A549 (cell line): ENCODE measurements around the gene MAMLD1.

Source experiments
- BCL3 ChIP-seq: fragments of >200 bp; sonication (Bioruptor Twin); formaldehyde crosslinking; IDR thresholded peaks from 3 replicates; pipeline ENCODE4 v1.6.1; 2016
- BHLHE40 ChIP-seq: IDR thresholded peaks from 2 replicates; pipeline ENCODE4 v1.6.1; 2012; ENCODE audit warnings: low read depth, low read length, inconsistent platforms
- CTCF ChIP-seq: fragments of >200 bp; sonication (Bioruptor Twin); formaldehyde crosslinking; IDR thresholded peaks from 3 replicates; pipeline ENCODE4 v1.5.1; 2016
- EHMT2 ChIP-seq: fragments of 200-600 bp; sonication (generic); IDR thresholded peaks from 2 replicates; pipeline ENCODE4 v1.6.1; 2016; ENCODE audit warnings: antibody characterized with exemption, low read depth, mild to moderate bottlenecking, moderate library complexity
- EP300 ChIP-seq, 2 experiments: fragments of >200 bp; sonication (Bioruptor Twin); formaldehyde crosslinking; IDR thresholded peaks; 2 replicates in 1 of 2; 3 replicates in 1 of 2; pipeline ENCODE4 v1.6.1; 2016 to 2017
- KDM5A ChIP-seq: fragments of 200-600 bp; sonication (generic); IDR thresholded peaks from 2 replicates; pipeline ENCODE4 v1.6.1; 2016; ENCODE audit warnings: antibody characterized with exemption, mild to moderate bottlenecking
- PBX3 ChIP-seq: IDR thresholded peaks from 2 replicates; pipeline ENCODE4 v1.6.1; 2012
- POLR2A ChIP-seq: IDR thresholded peaks from 2 replicates; pipeline ENCODE4 v1.6.1; 2012; ENCODE audit warnings: mild to moderate bottlenecking, low read length
- ZSCAN20 ChIP-seq: fragments of 250-450 bp; sonication (Bioruptor Pico); IDR thresholded peaks from 2 replicates; pipeline ENCODE4 v1.8.0; 2022; ENCODE audit warnings: mild to moderate bottlenecking, moderate library complexity

GRCh38 chrX:150543230-150544155, 180.4 kb downstream of the MAMLD1 start:
- no peak for TF ChIP-seq EP300 (IDR thresholded peaks at IDR 0.05)
- TF ChIP-seq CTCF: no peak
- no peak for TF ChIP-seq ZSCAN20
- no peak for TF ChIP-seq EHMT2
- no peak for TF ChIP-seq POLR2A
- TF ChIP-seq KDM5A: no peak
- no peak for TF ChIP-seq BCL3
- no peak for TF ChIP-seq PBX3
- no peak for TF ChIP-seq BHLHE40
